ENCODE measurements around the gene SCN9A.
A peak's percentile ranks its signal among the peaks of the same experiment; 100 is the strongest.

SCN9A gene

DNA sequence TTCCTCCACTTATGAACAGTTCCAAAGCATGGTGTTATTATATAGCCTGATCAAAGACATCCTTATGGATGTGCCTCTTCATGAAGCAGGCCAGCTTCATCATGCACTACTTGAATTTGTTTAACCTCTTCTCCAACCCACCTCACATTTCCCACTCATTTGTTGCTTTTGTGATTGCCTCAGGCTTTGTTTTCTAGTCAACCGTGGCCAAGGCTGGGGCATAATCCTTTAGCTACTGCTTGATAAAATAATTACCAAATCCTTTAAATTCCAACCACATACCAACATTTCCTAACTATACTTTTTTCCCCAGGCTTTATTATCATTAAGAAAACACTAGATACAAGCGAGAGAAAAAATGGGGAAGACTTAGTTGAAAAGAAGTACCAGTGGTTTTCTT is 208.3 kb downstream of the SCN9A start:
- no peak for DNase-seq

DNA sequence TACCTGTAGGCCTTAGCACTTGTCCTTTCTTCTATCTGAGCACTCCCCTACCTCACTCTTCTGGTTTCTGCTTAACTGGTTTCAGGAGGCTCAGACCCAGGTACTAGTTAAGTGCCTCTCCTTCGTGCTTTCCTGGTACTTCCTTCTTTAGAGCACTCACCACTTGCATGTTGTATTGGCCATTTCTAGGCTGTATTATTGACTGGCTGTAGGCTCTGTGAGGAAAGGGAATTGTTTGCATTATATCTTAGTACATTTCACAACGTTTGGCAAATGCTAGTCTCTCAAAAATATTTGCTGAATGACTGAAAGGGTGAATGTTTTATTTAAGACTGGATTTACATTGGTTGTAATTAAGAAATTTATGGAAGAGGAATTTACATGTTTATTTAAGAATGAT is 212.0 kb downstream of the SCN9A start:
- no peak for DNase-seq

DNA sequence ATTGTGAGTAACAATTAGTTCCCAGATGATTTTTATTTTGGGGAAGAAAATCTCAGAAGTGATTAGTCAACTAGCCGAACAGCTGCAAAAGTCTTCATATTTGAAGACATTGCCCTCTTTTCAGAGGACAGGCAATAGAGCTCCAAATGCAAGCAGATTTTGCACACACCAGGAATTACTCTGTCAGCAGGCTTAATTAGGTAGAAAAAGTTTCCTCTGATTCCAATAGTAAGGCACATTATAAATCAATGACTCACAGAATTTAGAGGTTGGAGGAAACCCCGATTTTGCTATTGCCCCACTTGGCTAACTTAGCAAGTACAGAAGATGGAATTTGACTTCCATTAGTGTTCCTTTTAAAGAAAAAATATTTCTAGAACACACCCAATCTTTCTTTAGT is 217.2 kb downstream of the SCN9A start:
- peak; percentile 9 for DNase-seq

DNA sequence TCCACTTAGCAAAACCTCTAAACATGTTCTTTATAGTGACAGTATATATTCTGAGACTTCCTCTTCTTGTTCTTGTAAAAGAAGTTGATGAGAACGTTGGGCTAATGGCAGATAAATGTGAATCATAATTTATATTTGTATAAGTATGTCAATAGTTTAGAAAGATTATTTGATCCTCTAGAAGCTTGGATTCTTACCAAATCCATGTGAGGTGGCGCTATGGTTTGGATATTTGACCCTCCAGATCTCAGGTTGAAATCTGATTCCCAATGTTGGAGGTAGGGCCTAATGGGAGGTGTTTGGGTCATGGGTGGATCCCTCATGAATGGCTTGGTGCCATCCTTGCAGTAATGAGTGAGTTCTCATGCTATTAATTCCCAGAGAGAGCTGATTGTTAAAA is 218.2 kb downstream of the SCN9A start:
- DNase-seq: no peak

DNA sequence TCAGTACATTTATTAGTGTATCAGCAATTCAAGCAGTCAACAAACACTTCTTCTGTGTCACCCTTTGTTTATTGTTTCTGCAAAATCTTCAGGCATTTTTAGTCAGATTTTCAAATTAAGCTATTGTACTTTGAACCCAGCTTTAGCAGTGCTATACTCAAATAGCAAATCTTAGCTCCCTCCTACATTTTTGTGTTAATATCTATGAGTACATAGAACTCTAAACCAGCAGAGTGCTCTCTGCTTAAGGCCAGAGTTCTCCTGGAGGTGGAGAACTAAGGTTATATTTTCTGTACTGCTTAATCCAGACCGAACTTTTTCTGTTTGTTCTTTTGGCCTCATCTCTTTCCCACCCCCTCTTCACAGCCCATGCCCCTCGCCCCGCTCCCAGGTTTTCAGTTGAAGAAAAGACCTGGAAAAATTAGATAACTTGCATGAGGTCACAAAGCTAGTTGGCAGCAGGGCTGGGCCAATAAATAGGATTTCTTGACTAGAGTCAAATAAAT is 218.7 kb downstream of the SCN9A start:
- no peak for DNase-seq

DNA sequence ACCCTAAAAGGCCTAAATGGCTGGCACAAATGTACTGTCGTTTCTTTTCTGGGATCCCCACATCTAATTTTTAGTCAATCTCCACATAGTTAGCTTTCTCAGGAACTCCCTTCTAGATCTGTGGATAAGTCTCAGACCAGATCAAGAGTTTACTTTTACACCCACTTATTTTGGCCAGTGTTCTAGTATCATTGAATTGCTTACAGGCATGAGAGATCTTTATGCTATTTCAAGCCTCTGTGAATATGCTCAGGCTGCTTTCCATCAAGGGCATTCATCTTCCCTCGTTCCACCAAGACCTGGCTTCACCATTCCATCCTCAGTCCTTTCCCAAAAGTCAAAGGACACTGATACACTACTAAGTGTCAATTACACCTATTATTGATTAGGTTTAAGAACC is 220.2 kb downstream of the SCN9A start:
- no peak for DNase-seq

DNA sequence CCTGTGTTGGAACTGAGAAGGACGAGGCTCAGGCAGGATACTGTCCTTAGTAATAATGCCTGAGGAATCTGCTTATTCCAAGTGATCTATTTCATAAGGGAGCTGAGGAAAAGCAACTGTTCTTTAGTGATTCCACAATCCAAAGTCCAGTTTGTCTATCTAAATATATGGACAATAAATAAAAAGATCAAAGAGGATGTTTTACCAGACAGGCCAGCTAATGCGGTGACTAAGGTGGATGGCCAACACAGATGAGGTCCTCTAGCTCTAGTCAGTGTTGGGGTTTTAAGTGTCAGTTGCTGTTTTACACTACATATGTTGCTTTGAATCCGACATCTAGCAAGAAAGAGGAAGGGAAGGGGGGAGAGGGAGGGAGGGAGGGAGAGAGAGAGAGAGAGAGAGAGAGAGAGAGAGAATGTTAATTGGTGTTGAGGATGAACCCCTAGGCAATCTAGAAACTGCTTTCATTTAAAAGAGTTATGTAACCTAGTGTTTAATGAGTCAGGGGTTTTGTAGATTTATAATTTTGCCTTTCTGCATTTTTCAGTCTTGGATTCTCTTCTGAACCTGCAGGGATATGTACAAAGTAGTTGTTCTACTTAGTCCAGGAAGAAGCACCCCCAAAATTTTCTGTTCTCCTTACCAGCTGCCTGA is 220.9 kb downstream of the SCN9A start:
- DNase-seq: no peak

DNA sequence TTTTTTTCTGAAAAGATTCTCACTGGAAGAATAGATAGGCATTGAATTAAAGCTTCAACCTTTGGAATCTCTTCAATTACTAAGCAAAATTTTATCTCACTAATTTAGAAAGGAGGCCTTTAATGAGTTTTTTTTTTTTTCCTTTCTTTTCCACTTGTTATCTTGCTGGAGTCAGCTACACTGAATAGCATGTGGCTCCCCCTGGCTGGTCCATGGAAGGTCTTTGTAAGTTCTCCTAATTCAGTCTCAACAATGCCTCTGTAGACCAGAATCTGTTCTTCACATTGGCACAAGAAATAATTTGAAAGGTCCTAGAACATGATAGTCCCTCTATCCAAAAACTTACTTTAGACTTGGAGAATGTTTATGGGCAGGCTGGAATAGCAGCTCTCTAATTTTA is 223.7 kb downstream of the SCN9A start:
- DNase-seq: no peak

DNA sequence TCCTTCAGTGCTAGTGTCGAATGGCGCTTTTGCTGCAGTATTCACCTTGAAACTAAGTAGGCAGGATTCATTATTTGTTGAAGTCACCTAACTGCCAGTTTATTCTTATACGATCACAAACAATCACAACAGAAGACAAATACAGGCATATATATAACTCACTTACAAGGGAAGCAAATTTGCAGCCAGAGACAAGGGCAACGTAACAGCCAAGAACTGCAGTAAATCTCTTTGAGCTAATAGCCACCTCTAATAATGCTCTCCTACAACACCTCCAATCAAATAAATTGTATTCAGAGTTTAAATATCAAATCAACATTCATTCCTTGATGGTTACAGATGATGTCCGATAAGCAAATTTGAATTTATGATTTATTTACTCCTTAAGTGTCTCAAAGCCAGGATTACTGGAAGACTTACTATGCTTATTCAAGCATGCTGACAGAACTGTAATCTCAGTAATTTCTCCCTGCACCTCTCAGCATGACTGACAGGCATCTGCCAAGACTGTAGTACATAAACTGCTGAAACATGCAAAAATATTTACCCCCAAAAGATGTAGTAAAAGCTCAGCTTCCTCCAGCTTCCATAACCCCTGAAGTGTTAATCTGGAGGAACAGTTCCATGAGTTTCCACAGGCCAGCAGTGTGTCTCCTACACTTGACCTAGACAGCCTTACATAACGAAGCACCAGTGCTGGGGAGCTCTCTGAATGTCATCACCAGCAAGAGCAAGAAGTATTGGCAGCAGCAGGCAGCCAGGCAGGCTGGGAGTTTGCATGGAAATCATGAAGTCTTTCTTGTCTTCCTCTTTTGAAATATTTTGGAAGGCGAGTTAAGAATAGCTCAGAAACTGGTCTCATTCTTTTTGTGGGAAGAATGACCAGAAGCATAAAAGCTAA is 227.0 kb downstream of the SCN9A start:
- DNase-seq: no peak

DNA sequence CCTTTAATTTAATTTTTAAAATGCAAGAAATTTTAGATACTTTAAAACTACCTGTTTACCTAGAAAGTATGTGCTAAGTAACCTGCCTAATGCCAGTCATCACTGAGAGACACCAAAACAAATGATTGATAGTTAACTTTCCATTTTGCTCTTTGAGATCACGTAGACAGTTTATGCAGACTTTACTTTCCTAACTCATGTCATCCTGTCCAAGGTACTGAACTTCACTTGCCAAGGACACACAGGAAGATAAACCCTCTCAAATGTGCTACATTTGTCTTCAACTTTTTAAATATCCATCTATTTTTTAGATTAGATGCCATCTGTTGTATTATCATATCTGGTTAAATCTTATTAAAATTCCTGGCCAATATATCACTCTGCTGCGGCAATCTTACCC is 227.9 kb downstream of the SCN9A start:
- DNase-seq: no peak
